Measurements from ENCODE around the gene ADORA3. TPM values are rescaled to one million over a fixed set of nuclear protein-coding genes. Genes with fewer than 3 reads are reported as not detected.

The ADORA3 gene
- total RNA-seq, 2 donors from 2014 or later = 1.2 to 1.3 TPM

- H3K9me3 ChIP-seq = no peaks in the 10 kb centered on the region
- no peaks in the 10 kb centered on the region for H3K36me3 ChIP-seq
- intact Hi-C loops (cut with DNase I) = loop anchor here (5.0 kb wide), 1 partner anchor 242 kb away; no protein-coding TSS in a partner anchor
- TF ChIP-seq CTCF (IDR thresholded peaks at IDR 0.05) = no peak
- H3K27ac ChIP-seq = peak overlapping the region; percentile 20
- no peak overlapping the region for H3K4me3 ChIP-seq
- no peak for DNase-seq
- H3K9ac ChIP-seq (ENCODE audit: low read depth in 2 of 2, low read length in 2 of 2) = peak overlapping the region in 1 of 2 donors; percentile 16
- no peaks in the 10 kb centered on the region for H3K27me3 ChIP-seq
- H3K4me1 ChIP-seq = peaks cover 13% of the 10 kb centered on the region
Measured at GRCh38 chr1:111505641-111506119, 2.2 kb upstream of the ADORA3 start.

GRCh38 chr1:111504097-111504496 lies 664 bp upstream of the ADORA3 start:
- no peaks in the 10 kb centered on the region for H3K27me3 ChIP-seq
- no peaks in the 10 kb centered on the region for H3K9me3 ChIP-seq
- H3K9ac ChIP-seq (ENCODE audit: low read depth in 2 of 2, low read length in 2 of 2) = no peak overlapping the region
- DNase-seq = no peak
- intact Hi-C loops (cut with DNase I) = no loop called here
- no peak overlapping the region for H3K4me3 ChIP-seq
- no peak overlapping the region for H3K27ac ChIP-seq
- H3K36me3 ChIP-seq = no peaks in the 10 kb centered on the region
- TF ChIP-seq CTCF (IDR thresholded peaks at IDR 0.05) = no peak
- H3K4me1 ChIP-seq = peaks cover 12% of the 10 kb centered on the region

GRCh38 chr1:111501645-111502044 lies 1.8 kb downstream of the ADORA3 start:
- intact Hi-C loops (cut with DNase I) = no loop called here

GRCh38 chr1:111499026-111499785 lies 4.2 kb downstream of the ADORA3 start:
- Histone ChIP-seq H3K36me3 (no peaks in the 10 kb centered on the region), H3K4me3 (no peak overlapping the region), H3K27ac (no peak overlapping the region), H3K9me3 (no peaks in the 10 kb centered on the region), H3K9ac (ENCODE audit: low read depth in 2 of 2, low read length in 2 of 2) (no peak overlapping the region), H3K4me1 (no peaks in the 10 kb centered on the region), H3K27me3 (no peaks in the 10 kb centered on the region)
- peak; percentile 8 for DNase-seq
- intact Hi-C loops (cut with DNase I) = no loop called here
- no peak for TF ChIP-seq CTCF (IDR thresholded peaks at IDR 0.05)

More at GRCh38 chr1:111501645-111502044, 1.8 kb downstream of the ADORA3 start:
- Histone ChIP-seq H3K9me3 (no peaks in the 10 kb centered on the region), H3K4me3 (no peak overlapping the region), H3K9ac (ENCODE audit: low read depth in 2 of 2, low read length in 2 of 2) (no peak overlapping the region), H3K27ac (no peak overlapping the region), H3K36me3 (no peaks in the 10 kb centered on the region), H3K27me3 (no peaks in the 10 kb centered on the region), H3K4me1 (peaks cover 4% of the 10 kb centered on the region)
- DNase-seq = peak; percentile 9
- TF ChIP-seq CTCF (IDR thresholded peaks at IDR 0.05) = no peak

- no peak for TF ChIP-seq CTCF (IDR thresholded peaks at IDR 0.05)
- no peaks in the 10 kb centered on the region for H3K9me3 ChIP-seq
- no peaks in the 10 kb centered on the region for H3K36me3 ChIP-seq
- intact Hi-C loops (cut with DNase I) = no loop called here
- no peaks in the 10 kb centered on the region for H3K4me1 ChIP-seq
- no peaks in the 10 kb centered on the region for H3K27me3 ChIP-seq
- H3K4me3 ChIP-seq = no peak overlapping the region
- no peak overlapping the region for H3K9ac ChIP-seq (ENCODE audit: low read depth in 2 of 2, low read length in 2 of 2)
- DNase-seq = no peak
- H3K27ac ChIP-seq = no peak overlapping the region
Measured at GRCh38 chr1:111497592-111497991, 5.8 kb downstream of the ADORA3 start.

All from colonic mucosa (tissue), 4 donors.